NCI-H1436 (cell line): ENCODE measurements around the gene HADHB.
A peak's percentile ranks its signal among the peaks of the same experiment; 100 is the strongest.
"Not testable (repeated sequence)": the region's sequence is repeated elsewhere in the genome, so short reads cannot be mapped to it uniquely, and the experiment has no call there.

Experiments
- DNase-seq: peaks from one replicate; lab custom pipeline; 2025; lab: John Stamatoyannopoulos, UW

HADHB gene

DNA sequence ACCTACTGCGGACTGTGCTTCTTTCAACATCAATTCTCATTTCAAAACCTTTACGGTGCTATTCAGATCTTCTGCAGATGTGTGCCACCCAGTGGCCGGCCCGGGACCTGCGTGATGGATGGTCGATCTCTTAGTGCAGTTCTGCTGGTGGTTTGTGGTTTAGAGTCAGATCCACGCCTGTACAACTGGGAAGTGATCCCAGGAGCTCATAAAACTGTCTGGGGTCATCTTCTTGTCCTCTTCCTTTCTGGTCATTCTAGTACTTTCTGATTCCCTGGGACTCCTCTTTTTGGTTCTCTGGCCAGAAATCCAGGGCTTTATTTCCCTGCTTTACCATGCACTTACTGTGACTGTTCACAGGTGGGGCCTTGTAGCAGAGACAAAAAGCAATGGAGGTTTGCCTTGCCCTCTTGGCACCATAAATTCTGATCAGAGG is 85.4 kb downstream of the HADHB start:
- peak; percentile 60 for DNase-seq

DNA sequence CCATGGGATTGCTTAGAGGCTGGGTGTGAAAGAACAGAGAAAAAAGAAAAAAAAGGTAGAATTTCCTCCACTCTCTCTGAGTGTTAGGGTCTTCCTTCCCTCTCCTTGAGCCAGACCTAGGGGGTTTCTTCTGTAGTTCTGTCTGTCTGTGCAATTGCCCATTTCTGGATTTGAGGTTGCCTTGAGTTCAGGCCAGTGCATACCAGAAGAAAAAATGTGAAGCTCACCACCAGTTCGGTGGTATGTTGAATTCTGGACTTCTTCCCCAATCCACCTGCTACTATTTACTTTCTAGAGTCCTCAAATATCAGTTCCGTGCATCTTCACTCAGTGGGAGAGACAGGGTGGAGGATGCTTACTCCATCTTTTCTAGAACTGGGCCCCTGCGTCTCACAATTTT is 85.9 kb downstream of the HADHB start:
- no peak for DNase-seq

GRCh38 chr2:26331321-26331720 is 86.6 kb downstream of the HADHB start:
- not testable (repeated sequence) for DNase-seq

- DNase-seq, result no peak
Measured at GRCh38 chr2:26333293-26333692, 88.6 kb downstream of the HADHB start.

GRCh38 chr2:26335231-26335630 is 90.5 kb downstream of the HADHB start:
- DNase-seq, result no peak

GRCh38 chr2:26336719-26337118 is 92.0 kb downstream of the HADHB start:
- no peak for DNase-seq

DNA sequence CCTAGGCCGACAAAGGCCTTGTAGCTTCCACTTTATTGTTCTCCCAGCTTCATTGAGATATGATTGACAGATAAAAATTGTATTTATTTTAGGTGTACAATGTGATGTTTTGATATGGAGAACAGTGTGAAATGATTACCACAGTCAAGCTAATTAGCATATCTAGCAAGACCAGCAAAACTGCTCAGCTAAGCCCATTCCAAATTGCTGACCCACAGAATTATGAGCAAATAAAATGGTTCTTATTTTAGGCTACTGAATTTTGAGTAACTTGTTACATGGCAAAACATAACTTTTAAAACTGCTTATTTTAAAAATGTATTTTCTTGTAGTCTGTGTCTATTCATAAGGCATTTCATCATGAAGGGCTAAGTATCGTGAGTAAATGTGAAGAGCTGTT is 92.6 kb downstream of the HADHB start:
- no peak for DNase-seq
